ENCODE data around the gene GLMN.
A peak's percentile ranks its signal among the peaks of the same experiment; 100 is the strongest.

GLMN gene

DNA sequence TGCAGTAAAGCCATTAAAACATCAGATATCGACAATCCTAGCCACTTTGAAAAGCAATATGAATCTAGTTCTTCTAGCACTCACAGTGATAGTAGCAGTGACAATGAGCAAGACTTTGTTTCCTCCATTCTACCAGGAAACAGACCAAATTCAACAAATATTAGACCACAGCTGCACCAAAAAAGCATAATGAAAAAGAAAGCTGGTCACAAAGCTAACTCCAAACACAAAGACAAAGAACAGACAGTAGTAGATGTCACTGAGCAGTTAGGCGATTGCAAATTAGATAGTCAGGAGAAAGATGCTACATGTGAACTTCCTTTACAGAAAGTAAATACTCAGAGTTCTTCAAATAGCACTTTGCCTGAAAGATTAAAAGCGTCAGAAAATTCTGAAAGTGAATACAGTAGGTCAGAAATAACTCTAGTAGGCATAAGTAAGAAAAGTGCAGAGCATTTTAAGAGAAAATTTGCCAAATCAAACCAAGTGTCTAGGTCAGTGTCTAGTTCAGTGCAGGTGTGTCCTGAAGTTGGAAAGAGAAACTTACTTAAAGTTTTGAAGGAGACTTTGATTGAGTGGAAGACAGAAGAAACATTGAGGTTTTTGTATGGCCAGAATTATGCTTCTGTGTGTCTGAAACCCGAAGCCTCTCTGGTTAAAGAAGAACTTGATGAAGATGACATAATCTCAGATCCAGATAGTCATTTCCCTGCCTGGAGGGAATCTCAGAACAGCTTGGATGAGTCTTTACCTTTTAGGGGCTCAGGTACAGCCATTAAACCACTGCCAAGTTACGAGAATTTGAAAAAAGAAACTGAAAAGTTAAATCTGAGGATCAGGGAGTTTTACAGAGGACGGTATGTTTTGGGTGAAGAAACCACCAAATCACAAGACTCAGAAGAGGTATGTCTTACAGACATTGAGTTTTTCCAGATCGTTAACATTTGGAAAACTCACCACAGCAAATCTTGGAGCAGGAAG, 25.0 kb upstream of the GLMN start:
- Histone ChIP-seq H3K36me3 (no peaks in the 10 kb centered on the region), H3K27me3 (no peaks in the 10 kb centered on the region), H3K4me3 (ENCODE audit: low read depth, low read length) (no peak overlapping the region), H3K9me3 (no peaks in the 10 kb centered on the region), H3K4me1 (no peaks in the 10 kb centered on the region)
- DNase-seq: no peak
- no peak for TF ChIP-seq CTCF (IDR thresholded peaks at IDR 0.05; ENCODE audit: low read depth, low read length)

DNA sequence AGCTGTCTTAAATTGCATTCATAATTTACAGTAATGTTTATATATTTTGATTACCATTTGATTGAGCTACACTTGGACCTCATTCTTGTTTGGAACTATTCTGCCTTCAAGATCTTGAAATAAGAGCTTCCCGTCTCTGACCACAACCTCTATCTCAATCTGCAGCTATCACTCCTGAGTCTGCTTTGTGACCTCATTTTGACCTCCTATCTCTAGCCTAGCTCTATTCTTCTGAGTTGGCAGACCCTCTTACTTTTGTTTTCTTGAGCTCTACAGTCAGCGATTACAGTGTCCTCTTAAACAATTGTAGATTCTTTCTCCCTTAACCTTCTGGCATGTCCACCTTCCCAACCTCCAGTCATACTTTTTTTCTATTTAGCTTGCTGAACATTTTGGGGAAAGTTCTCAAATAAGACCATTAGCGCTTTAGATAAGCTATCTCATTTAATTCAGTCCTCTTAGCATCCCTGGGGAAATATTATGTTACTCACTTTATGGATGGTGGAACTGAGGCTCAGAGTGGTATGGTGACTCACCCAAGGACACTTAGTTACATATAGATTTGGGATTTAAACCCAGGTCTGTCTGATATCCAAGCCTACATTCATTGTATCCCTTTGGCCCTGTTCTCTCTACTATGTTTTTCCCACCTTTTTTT, 19.2 kb upstream of the GLMN start:
- TF ChIP-seq CTCF (IDR thresholded peaks at IDR 0.05; ENCODE audit: low read depth, low read length): no peak
- no peak for DNase-seq
- H3K9me3 ChIP-seq: no peaks in the 10 kb centered on the region
- H3K4me1 ChIP-seq: no peaks in the 10 kb centered on the region
- H3K4me3 ChIP-seq (ENCODE audit: low read depth, low read length): no peak overlapping the region
- no peaks in the 10 kb centered on the region for H3K27me3 ChIP-seq
- no peaks in the 10 kb centered on the region for H3K36me3 ChIP-seq

GRCh38 chr1:92315766-92316599, 17.2 kb upstream of the GLMN start:
- no peaks in the 10 kb centered on the region for H3K4me1 ChIP-seq
- no peak for TF ChIP-seq CTCF (IDR thresholded peaks at IDR 0.05; ENCODE audit: low read depth, low read length)
- H3K27me3 ChIP-seq: no peaks in the 10 kb centered on the region
- DNase-seq: no peak
- H3K9me3 ChIP-seq: no peaks in the 10 kb centered on the region
- no peaks in the 10 kb centered on the region for H3K36me3 ChIP-seq
- no peak overlapping the region for H3K4me3 ChIP-seq (ENCODE audit: low read depth, low read length)

DNA sequence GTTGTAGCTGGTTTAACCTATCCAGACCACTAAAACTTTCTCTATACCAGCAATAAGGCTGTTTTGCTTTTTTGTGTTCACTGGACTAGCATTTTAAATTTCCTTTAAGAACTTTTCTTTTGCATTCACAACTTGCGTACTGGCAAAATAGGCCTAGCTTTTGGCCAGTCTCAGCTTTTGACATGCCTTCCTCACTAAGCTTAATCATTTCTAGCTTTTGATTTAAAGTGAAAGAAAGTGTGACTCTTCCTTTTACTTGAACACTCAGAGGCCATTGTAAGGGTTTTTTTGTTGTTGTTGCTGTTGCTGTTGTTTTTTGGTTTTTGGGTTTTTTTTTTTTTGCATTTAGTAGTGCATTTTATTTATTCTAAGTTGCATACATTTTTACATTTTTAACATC, 15.2 kb upstream of the GLMN start:
- Histone ChIP-seq H3K4me3 (ENCODE audit: low read depth, low read length) (no peak overlapping the region), H3K36me3 (no peaks in the 10 kb centered on the region)

GRCh38 chr1:92310185-92310597, 11.4 kb upstream of the GLMN start:
- Histone ChIP-seq H3K27me3 (no peaks in the 10 kb centered on the region), H3K36me3 (no peaks in the 10 kb centered on the region), H3K4me3 (ENCODE audit: low read depth, low read length) (no peak overlapping the region), H3K9me3 (no peaks in the 10 kb centered on the region), H3K4me1 (no peaks in the 10 kb centered on the region)
- DNase-seq: no peak
- TF ChIP-seq CTCF (IDR thresholded peaks at IDR 0.05; ENCODE audit: low read depth, low read length): peak; percentile 41

More for the DNA sequence above, 15.2 kb upstream of the GLMN start:
- no peaks in the 10 kb centered on the region for H3K4me1 ChIP-seq
- TF ChIP-seq CTCF (IDR thresholded peaks at IDR 0.05; ENCODE audit: low read depth, low read length): no peak
- DNase-seq: no peak
- no peaks in the 10 kb centered on the region for H3K9me3 ChIP-seq
- no peaks in the 10 kb centered on the region for H3K27me3 ChIP-seq
